Activated CD4-positive, alpha-beta T cell treated with anti-CD3 and anti-CD28 coated beads, Interleukin-2, amount 10 ng/mL, durations not matched to agents 7 days and 5 days (primary cell): ENCODE measurements around the gene OVAAL. TPM values are rescaled to one million over a fixed set of nuclear protein-coding genes. Genes with fewer than 3 reads are reported as not detected.

Experiments used
- CTCF ChIA-PET: fragments of 350-600 bp; sonication (Branson Sonifier 250); formaldehyde crosslinking; loops from one replicate; lab custom pipeline; 2021; ENCODE audit warnings: antibody characterized with exemption; lab: Charles Lee
- POLR2A ChIA-PET: fragments of 350-600 bp; sonication (Branson Sonifier 250); formaldehyde crosslinking; loops from one replicate; lab custom pipeline; 2021; ENCODE audit warnings: antibody characterized with exemption; lab: Charles Lee
- DNase-seq: peaks from one replicate; pipeline ENCODE4 v3.0.0-alpha.2; 2020
- H3K27ac Mint-ChIP-seq: one replicate; pipeline ENCODE4 v1.8.0; 2021; ENCODE audit warnings: mild to moderate bottlenecking, moderate library complexity, mixed read lengths
- H3K27me3 Mint-ChIP-seq: one replicate; pipeline ENCODE4 v1.8.0; 2021; ENCODE audit warnings: mixed read lengths
- H3K36me3 Mint-ChIP-seq: one replicate; pipeline ENCODE4 v1.8.0; 2021; ENCODE audit warnings: low read depth, mixed read lengths
- H3K4me1 Mint-ChIP-seq: one replicate; pipeline ENCODE4 v1.8.0; 2021; ENCODE audit warnings: mixed read lengths
- H3K4me3 Mint-ChIP-seq: one replicate; pipeline ENCODE4 v1.8.0; 2021; ENCODE audit warnings: mild to moderate bottlenecking, moderate library complexity, mixed read lengths
- H3K9me3 Mint-ChIP-seq: one replicate; pipeline ENCODE4 v1.8.0; 2021; ENCODE audit warnings: mixed read lengths
- total RNA-seq, 2 experiments: library from RNA; stranded (reverse); gene quantifications; one replicate each; pipeline ENCODE4 v1.2.3, GENCODE V29; 2021

The OVAAL gene
- total RNA-seq, 2 experiments from 2014 or later = not detected

DNA sequence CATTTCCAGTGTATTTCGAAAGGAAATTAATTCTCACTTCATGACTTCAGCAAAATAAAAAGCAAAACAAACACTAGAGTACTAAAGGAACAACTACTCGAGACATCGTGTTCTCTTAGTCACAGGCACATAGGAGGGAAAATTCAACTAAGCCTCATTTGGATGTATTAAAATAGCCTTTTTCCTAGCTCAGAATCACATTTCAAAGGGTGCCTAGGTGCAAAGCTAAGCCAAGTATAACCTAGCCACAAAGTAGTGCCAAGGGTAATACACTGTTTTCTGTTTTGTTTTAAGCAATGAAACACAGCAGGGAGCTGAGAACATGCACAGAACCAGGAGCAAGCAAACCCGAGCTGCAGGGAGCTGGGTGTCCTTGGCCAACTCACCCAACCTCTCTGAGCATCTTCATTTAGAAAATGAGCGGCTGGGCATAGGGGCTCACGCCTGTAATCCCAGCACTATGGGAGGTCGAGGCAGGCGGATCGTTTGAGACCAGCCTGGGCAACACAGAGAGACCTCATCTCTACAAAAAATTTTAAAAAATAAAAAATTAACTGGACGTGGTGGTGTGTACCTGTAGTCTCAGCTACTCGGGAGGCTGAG is 29.8 kb upstream of the OVAAL start:
- Mint-ChIP-seq H3K9me3 (no peaks in the 10 kb centered on the region), H3K27ac (no peak overlapping the region), H3K27me3 (no peaks in the 10 kb centered on the region), H3K4me3 (no peak overlapping the region), H3K4me1 (peaks cover 2% of the 10 kb centered on the region), H3K36me3 (no peaks in the 10 kb centered on the region)
- ChIA-PET POLR2A (interaction anchor here (0.6 kb wide), 1 partner anchor 27 kb away, joined by 4 read pairs; no protein-coding TSS in a partner anchor), CTCF (interaction anchor here (0.6 to 0.9 kb wide), 3 partner anchors 122 to 330 kb away, joined by 3 to 4 read pairs (median 4); no protein-coding TSS in a partner anchor)
- no peak for DNase-seq

- no peaks in the 10 kb centered on the region for H3K36me3 Mint-ChIP-seq
- H3K9me3 Mint-ChIP-seq = no peaks in the 10 kb centered on the region
- ChIA-PET CTCF (interaction anchor here (0.6 to 1.1 kb wide), 3 partner anchors 9 to 579 kb away, joined by 3 to 4 read pairs (median 3); no protein-coding TSS in a partner anchor), POLR2A (no interaction called here)
- no peak overlapping the region for H3K4me3 Mint-ChIP-seq
- H3K4me1 Mint-ChIP-seq = peaks cover 2% of the 10 kb centered on the region
- peaks cover 2% of the 10 kb centered on the region for H3K27me3 Mint-ChIP-seq
- no peak for DNase-seq
- H3K27ac Mint-ChIP-seq = no peak overlapping the region
Observed at GRCh38 chr1:180530501-180530900, 28.3 kb upstream of the OVAAL start.

DNA sequence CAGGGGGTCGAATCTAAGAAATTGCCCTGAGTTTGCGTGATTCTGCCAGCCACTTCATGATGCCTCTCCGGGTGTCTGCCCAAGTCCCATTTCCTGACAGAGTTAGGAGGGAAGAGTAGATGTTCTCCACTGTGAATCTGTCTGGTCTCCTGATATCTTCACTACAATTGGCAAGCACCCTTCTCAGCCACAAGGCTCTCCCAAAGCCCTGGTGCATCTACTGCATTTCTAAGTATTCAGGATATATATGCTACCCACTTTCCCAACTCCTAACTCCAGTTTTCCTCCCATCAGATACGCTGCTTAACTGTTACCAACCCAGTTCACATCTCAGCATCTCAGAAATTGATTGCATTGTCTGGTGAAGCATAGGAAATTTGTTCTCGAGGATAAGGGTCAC is 25.9 kb upstream of the OVAAL start:
- H3K27me3 Mint-ChIP-seq = peaks cover 7% of the 10 kb centered on the region
- CTCF ChIA-PET = interaction anchor here (0.7 to 1.0 kb wide), 2 partner anchors 329 to 392 kb away, joined by 3 read pairs; no protein-coding TSS in a partner anchor

DNA sequence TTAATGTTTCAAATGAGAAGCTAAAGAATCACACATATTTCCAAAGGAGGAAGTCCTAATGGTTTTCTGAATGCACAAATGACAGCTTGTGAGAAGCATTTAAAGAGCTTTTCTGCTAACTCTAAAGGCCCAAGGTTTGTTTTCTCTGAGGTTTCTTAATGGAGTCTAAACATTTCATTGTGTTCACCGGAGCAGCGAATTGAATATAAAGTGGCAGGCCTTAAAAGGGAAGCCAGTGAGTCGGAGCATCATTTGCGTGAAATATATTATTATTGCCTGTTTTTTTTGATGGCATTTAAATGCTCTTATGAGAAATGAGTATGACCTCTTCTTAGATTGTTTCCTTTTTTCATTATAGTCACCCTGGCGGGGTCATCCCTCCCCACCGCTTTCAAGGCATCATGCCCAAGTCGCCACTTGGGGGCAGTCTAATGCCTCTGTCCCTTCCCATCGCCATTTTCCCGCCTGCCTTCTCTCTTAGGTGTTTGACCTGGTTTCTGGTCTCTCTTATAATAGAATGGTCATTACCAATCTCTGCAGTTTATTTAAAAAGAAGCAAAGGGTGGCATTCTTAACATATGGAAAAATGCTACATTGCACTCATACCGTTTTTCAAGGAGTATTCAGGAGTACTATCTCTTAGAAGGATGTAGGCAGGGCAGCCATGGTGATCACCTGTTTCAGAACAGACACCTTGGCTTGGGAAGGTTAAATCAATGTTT is 25.3 kb upstream of the OVAAL start:
- no peaks in the 10 kb centered on the region for H3K36me3 Mint-ChIP-seq
- POLR2A ChIA-PET = no interaction called here
- peak; percentile 73 for DNase-seq
- CTCF ChIA-PET = interaction anchor here (0.7 to 1.0 kb wide), 2 partner anchors 328 to 391 kb away, joined by 3 read pairs; no protein-coding TSS in a partner anchor
- H3K4me3 Mint-ChIP-seq = no peak overlapping the region
- H3K4me1 Mint-ChIP-seq = no peaks in the 10 kb centered on the region
- H3K27me3 Mint-ChIP-seq = peaks cover 9% of the 10 kb centered on the region
- no peaks in the 10 kb centered on the region for H3K9me3 Mint-ChIP-seq
- H3K27ac Mint-ChIP-seq = no peak overlapping the region

More for the DNA sequence above, 25.9 kb upstream of the OVAAL start:
- H3K9me3 Mint-ChIP-seq = no peaks in the 10 kb centered on the region
- no peak for DNase-seq
- POLR2A ChIA-PET = no interaction called here
- H3K4me3 Mint-ChIP-seq = no peak overlapping the region
- no peaks in the 10 kb centered on the region for H3K4me1 Mint-ChIP-seq
- H3K27ac Mint-ChIP-seq = no peak overlapping the region
- H3K36me3 Mint-ChIP-seq = no peaks in the 10 kb centered on the region

DNA sequence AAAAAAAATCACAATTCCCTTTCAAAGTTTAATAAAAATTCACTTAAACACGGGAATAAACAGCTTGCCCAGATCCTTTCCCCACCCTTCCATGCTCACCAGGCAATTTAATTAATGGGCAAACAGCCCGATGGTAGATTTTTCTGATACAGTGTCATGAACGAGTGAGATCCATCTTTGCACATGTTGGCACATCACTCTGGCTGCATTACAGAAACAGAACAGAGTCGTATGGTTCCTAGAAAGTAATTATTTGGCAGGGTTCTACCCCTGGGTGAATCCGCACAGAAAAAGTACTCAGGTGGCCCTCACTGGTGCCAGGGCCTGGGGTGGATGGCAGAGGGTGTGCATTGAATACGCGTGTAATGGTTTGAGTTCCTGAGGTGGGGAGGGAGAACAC is 24.6 kb upstream of the OVAAL start:
- H3K36me3 Mint-ChIP-seq = no peaks in the 10 kb centered on the region
- peaks cover 11% of the 10 kb centered on the region for H3K27me3 Mint-ChIP-seq
- ChIA-PET CTCF (interaction anchor here (2.3 kb wide), 1 partner anchor 16 kb away, joined by 7 read pairs; no protein-coding TSS in a partner anchor), POLR2A (no interaction called here)
- H3K9me3 Mint-ChIP-seq = no peaks in the 10 kb centered on the region
- H3K4me3 Mint-ChIP-seq = no peak overlapping the region
- no peaks in the 10 kb centered on the region for H3K4me1 Mint-ChIP-seq
- no peak overlapping the region for H3K27ac Mint-ChIP-seq
- DNase-seq = no peak

DNA sequence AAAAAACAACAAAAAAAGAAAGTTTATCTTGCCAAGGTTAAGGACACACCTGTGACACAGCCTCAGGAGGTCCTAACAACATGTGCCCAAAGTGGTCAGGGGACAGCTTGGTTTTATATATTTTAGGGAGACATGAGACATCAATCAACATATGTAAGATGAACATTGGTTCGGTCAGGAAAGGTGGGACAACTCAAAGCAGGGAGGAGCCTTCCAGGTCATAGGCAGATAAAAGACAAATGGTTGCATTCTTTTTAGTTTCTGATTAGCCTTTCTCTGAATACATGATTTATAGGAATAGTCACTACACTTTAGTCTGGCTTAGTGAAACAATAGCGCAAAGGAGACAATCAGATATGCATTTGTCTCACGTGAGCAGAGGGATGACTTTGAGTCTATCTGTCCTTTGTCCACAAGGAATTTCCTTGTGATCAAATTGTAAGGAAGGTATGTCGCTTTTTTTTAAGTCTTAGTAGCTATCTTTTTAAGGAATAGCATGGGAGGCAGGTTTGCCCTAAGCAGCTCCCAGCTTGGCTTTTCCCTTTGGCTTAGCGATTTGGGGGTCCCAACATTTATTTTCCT is 23.3 kb upstream of the OVAAL start:
- Mint-ChIP-seq H3K36me3 (no peaks in the 10 kb centered on the region), H3K9me3 (no peaks in the 10 kb centered on the region), H3K27ac (no peak overlapping the region), H3K4me1 (no peaks in the 10 kb centered on the region), H3K4me3 (no peak overlapping the region), H3K27me3 (peaks cover 11% of the 10 kb centered on the region)
- no peak for DNase-seq
- ChIA-PET POLR2A (interaction anchor here (0.6 kb wide), 1 partner anchor 37 kb away, joined by 9 read pairs; no protein-coding TSS in a partner anchor), CTCF (interaction anchor here (0.9 to 2.3 kb wide), 2 partner anchors 10 to 18 kb away, joined by 3 to 7 read pairs; no protein-coding TSS in a partner anchor)

GRCh38 chr1:180536821-180537372 is 21.9 kb upstream of the OVAAL start:
- H3K9me3 Mint-ChIP-seq = no peaks in the 10 kb centered on the region
- POLR2A ChIA-PET = no interaction called here

GRCh38 chr1:180539136-180539535 is 19.6 kb upstream of the OVAAL start:
- Mint-ChIP-seq H3K9me3 (no peaks in the 10 kb centered on the region), H3K27ac (no peak overlapping the region), H3K27me3 (peaks cover 14% of the 10 kb centered on the region), H3K36me3 (no peaks in the 10 kb centered on the region), H3K4me1 (no peaks in the 10 kb centered on the region), H3K4me3 (no peak overlapping the region)
- DNase-seq = no peak
- ChIA-PET CTCF (interaction anchor here (0.8 to 1.8 kb wide), 3 partner anchors 9 to 343 kb away, joined by 3 read pairs; no protein-coding TSS in a partner anchor), POLR2A (no interaction called here)

More at GRCh38 chr1:180536821-180537372, 21.9 kb upstream of the OVAAL start:
- CTCF ChIA-PET = interaction anchor here (0.7 to 1.9 kb wide), 3 partner anchors 8 to 327 kb away, joined by 3 to 7 read pairs (median 3); no protein-coding TSS in a partner anchor
- no peak for DNase-seq
- Mint-ChIP-seq H3K27me3 (peaks cover 11% of the 10 kb centered on the region), H3K36me3 (no peaks in the 10 kb centered on the region), H3K27ac (no peak overlapping the region), H3K4me1 (no peaks in the 10 kb centered on the region), H3K4me3 (no peak overlapping the region)

- no peak overlapping the region for H3K27ac Mint-ChIP-seq
- no peak overlapping the region for H3K4me3 Mint-ChIP-seq
- POLR2A ChIA-PET = no interaction called here
- DNase-seq = no peak
- CTCF ChIA-PET = no interaction called here
- H3K27me3 Mint-ChIP-seq = peaks cover 11% of the 10 kb centered on the region
- H3K9me3 Mint-ChIP-seq = no peaks in the 10 kb centered on the region
- no peaks in the 10 kb centered on the region for H3K4me1 Mint-ChIP-seq
- no peaks in the 10 kb centered on the region for H3K36me3 Mint-ChIP-seq
Observed at GRCh38 chr1:180540697-180541594, 17.8 kb upstream of the OVAAL start.

DNA sequence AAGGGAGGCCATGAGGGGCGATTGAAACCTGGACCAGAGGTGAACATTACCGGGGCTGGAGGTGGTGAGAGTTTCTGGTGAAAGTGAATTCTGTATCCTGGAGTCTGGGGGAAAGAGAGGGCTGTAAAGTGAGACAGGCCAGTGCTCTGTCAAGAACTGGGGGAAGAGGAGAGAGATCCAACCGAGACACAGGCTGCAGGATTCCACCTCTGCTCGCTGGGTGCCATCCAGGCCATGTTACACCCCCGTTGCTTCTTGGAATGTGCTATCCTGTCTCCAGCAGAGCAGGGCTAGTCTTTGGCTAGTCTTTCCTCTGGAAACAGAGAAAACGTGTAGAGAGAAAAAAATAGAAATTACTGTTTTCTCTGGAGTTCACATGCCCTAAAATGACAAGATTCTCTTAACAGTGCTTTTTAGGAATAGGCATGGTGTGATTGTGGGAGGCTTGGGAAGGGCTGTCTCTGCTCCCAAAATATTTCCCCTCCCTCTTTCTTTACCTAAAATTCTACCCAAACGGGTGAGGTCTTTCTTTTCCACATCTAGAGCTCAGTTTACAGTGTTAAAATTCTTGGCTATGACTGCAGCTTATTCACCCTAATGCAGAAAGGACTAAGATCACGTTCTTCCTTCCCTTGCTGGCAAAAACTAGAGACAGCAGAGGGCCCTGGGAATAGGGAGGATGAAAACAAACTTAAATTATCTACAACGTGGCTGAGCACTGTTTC is 16.5 kb upstream of the OVAAL start:
- H3K27me3 Mint-ChIP-seq = peaks cover 7% of the 10 kb centered on the region
- POLR2A ChIA-PET = no interaction called here
- no peak for DNase-seq
- CTCF ChIA-PET = no interaction called here
- H3K36me3 Mint-ChIP-seq = no peaks in the 10 kb centered on the region
- H3K27ac Mint-ChIP-seq = no peak overlapping the region
- H3K9me3 Mint-ChIP-seq = no peaks in the 10 kb centered on the region
- no peaks in the 10 kb centered on the region for H3K4me1 Mint-ChIP-seq
- H3K4me3 Mint-ChIP-seq = no peak overlapping the region

DNA sequence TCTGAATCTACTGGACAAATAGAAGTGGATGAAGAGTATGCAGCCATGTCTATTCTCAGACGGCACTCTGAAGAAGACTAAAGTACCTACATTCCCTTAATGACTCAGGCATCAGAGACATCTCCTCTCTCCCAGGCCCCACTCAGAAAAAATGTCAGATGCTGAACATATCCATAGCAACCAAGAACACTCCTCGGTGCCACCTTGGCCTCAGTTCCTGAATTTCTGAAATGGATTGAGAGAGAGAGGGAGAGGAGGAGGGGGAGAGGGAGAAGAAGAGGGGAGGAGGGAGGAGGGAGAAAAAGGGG is 16.0 kb upstream of the OVAAL start:
- H3K9me3 Mint-ChIP-seq = no peaks in the 10 kb centered on the region
- POLR2A ChIA-PET = no interaction called here
- CTCF ChIA-PET = no interaction called here
- peaks cover 7% of the 10 kb centered on the region for H3K27me3 Mint-ChIP-seq
- no peaks in the 10 kb centered on the region for H3K36me3 Mint-ChIP-seq
- no peak overlapping the region for H3K4me3 Mint-ChIP-seq
- DNase-seq = no peak
- H3K27ac Mint-ChIP-seq = no peak overlapping the region
- no peaks in the 10 kb centered on the region for H3K4me1 Mint-ChIP-seq
